HG03039 (cell line): ENCODE data around the gene SRC.

ENCODE experiments used
- ATAC-seq: cut with Tn5 transposase; IDR thresholded peaks from one replicate; pipeline ENCODE4 v1.9.1; 2021; ENCODE audit warnings: mild to moderate bottlenecking, moderate library complexity; ENCODE audit not compliant: unreplicated experiment

Gene SRC

DNA sequence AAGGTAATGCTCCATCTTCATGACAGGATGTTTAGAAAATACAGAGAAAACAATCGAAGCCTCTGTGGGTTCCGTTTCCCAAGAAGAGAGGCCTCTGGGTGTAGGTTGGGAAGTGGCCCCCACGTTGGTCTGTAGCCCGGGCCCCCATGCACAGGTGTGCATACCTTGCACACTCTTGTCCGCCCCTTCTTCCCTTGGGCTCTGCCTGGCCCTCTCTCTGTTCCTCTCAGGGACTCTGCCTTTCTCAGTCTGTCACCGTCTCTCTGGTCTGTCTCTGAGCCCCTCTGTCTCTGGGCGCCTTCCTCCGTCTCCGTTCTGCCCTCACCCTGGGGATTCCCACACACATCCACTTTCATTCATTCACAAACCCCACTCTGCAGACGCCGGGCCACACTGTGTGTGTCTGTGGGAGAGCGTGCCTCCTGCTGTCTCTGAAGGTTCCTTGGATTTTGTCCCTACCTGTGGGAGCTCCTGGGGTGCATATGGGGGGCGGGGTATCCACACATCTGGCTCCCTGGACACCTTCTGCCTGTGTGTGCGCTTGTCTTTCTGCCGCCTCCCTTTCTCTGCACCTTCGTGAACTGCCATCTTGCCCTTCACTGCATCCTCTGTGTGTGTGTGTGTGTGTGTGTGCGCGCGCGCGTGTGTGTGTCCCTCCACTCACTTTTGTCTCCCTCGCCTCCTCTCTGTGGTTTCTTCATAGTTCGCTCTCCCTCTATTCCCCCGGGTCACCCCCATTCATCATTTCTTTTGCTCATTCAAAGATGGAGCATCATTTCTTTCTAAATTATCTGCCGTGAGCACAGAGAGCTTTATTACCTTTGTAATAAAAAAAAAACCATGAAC is 75.3 kb downstream of the SRC start:
- ATAC-seq = no peak

GRCh38 chr20:37421988-37422387 is 76.0 kb downstream of the SRC start:
- ATAC-seq = no peak

DNA sequence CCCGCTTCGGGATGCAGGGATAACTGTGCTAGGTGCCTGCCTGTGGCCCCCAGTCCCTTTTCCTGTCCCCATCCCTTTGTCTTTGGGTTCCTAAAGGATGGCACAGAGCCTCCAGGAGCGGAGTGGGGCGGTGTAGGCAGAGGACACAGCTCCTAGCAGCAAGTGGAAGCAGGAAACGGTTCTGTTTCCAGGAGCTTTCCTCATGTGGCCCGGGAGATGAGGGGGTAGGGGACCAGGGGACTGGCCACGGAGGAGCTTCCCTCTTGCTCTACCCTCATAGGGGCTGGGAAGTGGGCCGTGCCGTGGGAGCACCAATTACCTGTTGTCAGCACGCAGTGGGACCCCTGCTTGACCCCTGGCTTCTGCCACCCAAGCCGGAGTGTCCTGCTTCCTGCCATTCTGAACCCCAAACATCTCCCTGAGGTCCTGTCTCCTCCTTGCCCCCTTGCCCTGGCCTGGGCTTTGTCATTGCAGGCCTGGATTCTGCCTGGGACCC is 76.9 kb downstream of the SRC start:
- no peak for ATAC-seq

GRCh38 chr20:37423545-37423944 is 77.6 kb downstream of the SRC start:
- ATAC-seq = no peak

DNA sequence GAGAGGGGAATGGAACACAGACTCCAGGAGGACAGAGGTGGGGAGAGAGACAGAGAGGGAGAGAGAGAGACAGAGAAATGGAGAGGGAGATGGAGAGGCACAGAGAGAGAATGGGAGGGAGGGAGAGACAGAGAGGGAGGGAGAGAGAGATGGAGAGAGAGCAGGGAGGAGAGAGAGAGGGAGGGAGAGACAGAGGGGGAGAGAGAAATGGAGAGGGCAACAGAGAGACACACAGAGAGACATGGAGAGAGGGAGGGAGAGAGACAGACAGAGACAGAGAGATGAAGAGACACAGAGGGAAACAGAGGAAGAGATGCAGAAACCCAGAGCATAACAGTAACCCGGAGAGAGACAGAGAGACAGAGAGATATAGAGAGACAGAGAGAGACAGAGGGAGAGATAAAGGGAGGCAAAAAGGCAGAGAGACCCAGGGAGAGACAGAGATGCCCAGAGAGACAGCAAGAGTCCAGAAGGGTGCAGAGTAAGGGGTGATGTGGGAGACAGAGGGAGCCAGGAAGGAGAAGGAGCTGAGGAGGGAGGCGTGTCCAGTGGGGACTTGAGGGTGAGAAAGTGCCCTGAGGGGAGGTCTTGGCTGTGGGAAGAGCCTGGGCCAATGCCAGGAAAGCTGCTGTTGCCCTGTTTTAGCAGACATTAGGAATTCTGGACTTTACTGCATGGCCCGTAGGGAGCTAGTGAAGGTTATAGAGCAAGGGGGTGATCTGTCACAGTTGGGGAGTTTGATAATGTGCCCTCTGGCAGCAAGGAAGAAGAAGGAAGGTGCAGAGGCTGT is 78.3 kb downstream of the SRC start:
- ATAC-seq = no peak

- no peak for ATAC-seq
These were observed 79.2 kb downstream of the SRC start for GRCh38 chr20:37425103-37425625.

- no peak for ATAC-seq
These were observed 80.2 kb downstream of the SRC start for GRCh38 chr20:37426106-37426505.

DNA sequence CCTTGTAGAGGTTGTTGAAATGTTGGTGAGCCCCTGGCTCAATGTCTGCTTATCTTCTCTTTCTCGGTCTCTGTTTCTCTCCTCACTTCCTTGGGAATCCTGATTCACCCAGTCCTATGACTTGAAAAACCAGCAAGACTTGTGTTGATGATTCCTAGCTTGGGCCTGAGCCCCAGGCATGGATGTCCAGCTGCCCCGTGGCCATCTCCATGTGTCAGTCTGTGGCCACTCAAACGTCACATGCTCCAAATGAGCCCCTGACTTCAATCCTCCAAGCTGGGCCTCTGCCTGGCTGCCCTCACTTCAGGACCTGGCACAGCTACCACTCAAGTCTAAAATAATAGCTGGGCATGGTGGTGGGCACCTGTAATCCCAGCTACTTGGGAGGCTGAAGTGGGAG is 81.0 kb downstream of the SRC start:
- no peak for ATAC-seq

GRCh38 chr20:37430044-37430443 is 84.1 kb downstream of the SRC start:
- ATAC-seq = no peak

DNA sequence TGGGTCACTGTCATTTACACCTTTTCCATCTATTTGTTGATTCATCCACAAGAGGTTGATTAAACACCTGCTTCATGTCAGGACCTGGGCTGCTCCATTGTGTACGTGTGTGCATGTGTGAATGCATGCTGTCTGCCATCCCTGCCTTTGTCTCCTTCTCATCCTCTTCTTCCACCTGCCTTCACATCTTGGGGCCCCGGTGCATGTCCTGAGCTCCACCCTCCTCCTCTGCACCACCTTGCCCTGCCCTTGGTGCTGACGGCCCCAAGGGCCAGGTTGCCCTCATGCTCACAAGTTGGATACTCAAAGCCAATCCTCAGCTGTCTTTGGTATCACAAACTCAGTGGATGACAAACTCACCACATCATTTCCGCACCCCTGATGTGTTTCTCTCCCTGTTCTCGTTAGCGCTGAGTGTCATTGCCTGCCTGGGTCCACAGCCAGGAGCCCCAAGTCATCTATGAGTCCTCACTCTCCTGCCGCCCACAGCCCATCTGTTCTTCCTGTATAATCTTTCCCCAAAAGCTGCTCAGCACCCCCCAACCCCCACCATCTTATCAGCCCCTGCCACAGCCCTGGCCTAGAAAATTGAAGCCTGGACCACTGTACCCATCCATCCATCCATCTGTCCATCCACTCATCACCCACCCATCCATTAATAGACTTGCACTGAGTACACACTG is 85.0 kb downstream of the SRC start:
- no peak for ATAC-seq

DNA sequence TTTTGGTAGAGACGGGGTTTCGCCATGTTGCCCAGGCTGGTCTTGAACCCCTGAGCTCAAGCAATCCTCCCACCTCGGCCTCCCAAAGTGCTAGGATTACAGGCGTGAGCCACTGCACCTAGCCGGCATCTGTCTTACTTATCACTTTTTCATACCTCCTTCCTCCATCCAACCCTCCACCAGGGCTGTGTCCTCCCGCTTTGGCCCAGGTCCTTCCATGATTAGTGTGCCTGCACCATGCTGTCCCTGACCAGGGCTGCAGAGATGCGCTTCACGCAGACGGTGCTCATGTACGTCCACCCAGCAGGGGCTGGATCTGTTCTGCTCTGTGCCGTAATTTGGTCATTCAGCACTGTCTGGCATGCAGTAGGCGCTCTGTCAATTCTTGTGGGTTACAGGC is 85.8 kb downstream of the SRC start:
- no peak for ATAC-seq

- no peak for ATAC-seq
These were observed 86.7 kb downstream of the SRC start for GRCh38 chr20:37432606-37433005.

- ATAC-seq = no peak
These were observed 89.7 kb downstream of the SRC start for GRCh38 chr20:37435607-37436006.

- ATAC-seq = no peak
These were observed 90.7 kb downstream of the SRC start for GRCh38 chr20:37436527-37437186.

GRCh38 chr20:37437676-37438075 is 91.7 kb downstream of the SRC start:
- ATAC-seq = no peak

DNA sequence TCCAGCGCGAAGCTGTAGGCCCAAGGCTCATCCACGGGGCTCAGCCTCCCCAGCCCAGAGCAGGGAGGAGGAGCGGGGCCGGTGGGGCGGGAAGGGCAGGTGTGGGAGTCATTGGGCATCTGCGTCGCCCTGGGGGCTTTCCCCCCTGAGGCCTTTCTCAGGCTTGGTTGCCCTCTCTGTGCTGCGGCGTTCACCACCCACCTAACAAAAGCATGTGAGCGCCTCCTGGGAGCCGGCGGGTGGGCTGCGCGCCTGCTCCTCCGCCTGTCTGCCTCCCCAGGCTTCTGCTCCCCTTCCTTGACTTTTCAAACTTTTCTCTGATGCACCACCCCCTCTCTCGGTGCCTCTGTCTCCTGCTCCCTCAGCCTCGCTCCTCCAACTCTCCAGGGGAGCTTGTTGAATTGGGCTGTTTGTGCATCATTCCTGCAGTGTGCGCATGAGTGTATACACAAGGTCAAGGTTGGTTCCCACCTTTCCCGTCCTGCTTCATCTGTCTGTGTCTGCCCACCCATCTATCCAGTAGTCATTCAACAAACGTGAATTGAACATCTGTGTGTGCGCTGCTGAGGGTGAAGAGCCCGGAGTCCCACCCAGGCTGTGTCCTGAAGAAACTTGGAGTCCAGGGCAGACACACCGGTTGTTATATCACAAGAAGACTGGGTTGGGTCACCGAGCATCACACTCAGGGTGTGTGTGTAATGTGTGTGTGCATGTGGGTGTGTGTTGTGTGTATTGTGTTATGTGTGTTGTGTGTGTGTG is 92.7 kb downstream of the SRC start:
- ATAC-seq = no peak

DNA sequence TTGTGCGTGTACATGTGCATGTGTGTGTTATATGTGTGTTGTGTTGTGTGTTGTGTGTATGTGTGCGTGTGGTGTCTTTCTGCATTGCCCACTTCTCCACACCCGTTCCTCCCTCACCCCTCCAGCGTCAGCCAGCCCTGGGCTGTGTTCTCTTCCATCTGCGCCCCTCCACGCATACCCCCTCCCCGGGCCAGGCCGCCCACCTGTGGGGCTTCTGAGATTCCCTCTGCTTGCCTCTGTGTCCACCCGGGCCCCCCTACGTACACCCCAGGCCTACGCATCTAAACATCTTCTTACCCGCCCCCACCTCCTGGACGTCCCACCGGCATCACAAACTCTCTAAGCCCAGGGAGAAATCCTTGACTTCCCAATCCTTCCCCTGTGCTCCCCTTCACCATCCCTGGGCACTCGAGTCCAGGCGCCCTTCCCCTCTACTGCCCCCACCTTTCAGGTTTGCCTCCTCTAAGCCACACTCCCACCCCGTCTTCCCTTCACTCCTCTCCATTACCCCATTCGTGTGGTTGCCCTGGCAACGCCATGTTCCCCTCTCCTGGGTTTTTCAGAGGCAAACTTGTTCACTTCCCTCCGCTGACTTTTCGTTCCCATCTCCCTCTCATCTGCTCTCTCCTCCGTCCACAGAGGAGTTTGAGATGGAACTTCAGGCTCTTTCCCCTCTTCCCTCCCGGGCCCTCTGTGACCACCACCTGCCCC is 93.4 kb downstream of the SRC start:
- no peak for ATAC-seq

DNA sequence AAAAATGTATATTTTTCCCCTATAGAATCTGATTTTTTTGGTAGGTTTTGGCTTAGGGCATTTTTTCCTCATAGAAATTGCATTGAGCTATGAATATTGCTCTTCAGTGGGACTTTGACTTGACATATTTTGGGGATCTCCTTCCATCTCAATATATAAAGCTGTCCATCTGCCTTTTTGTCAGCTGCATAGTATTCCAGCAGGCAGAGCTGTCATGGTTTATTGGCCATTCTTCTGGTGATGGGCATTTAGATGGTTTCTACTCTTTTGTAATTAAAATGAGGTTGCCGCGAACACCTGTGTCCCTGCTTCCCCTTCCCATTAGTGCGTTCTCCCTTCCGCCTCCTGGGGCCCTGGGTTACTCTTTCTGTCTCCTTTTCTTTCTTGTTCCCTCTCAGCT is 95.1 kb downstream of the SRC start:
- ATAC-seq = no peak

- ATAC-seq = no peak
These were observed 96.6 kb downstream of the SRC start for GRCh38 chr20:37442547-37442946.
